Left cardiac atrium (tissue), 4 donors: Measurements from ENCODE around the gene HELZ. TPM values are rescaled to one million over a fixed set of nuclear protein-coding genes. Genes with fewer than 3 reads are reported as not detected.
"Not testable (repeated sequence)": the region's sequence is repeated elsewhere in the genome, so short reads cannot be mapped to it uniquely, and the experiment has no call there.

ENCODE experiments used
- ATAC-seq, 2 donors: fragments of 200-7000 bp; cut with Tn5 transposase; one replicate each; pipeline ENCODE4 v1.9.1; 2020; ENCODE audit warnings: mild to moderate bottlenecking in 2 of 2, moderate library complexity in 2 of 2
- DNase-seq: peaks from one replicate; pipeline ENCODE4 v3.0.0-alpha.2; 2020
- intact Hi-C, 2 donors: fragments of 100-400 bp; cut with DNase I; formaldehyde crosslinking; loops; one replicate each; pipeline versions ENCODE4 v1.14.1 to v1.15.1; 2022 to 2023
- total RNA-seq, 2 donors: library from RNA; stranded (reverse); fragmentation: NEBNext Ultra II Directional; extraction: Animal tissue kit (Norgen Biotek cat#: 25700); gene quantifications; one replicate each; pipeline ENCODE4 v1.2.1, GENCODE V29; 2021
- donor health status: DM: no; HTN: yes; CAD: no.
- donor health status: DM: no; HTN: yes; CAD: no; lungs with severe emphysema.
- donor health status: DM: yes; HTN: yes; CAD: no.
- donor health status: Dilated cardiomyopathy.

Gene HELZ
- total RNA-seq, 2 donors from 2014 or later = 34.5 to 36.0 TPM

DNA sequence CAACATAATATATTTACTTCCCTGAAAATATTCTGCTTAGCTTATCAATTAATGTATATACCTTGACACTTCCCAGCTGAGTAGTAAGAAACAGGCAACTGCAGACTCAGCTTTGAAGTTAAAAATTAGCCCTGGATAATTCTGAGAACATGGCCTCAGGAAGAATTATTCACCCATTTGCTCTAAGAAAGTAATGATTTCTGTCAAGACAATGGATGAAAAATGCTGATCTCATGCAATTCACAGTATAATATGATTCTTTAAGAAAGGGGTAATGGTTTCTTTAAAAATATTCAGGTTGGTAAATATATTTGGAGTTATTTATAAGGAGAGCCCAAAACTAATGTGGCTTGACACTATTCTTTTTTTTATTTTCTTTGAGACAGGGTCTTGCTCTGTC lies 111.8 kb downstream of the HELZ start:
- intact Hi-C loops = no loop called here
- DNase-seq = no peak
- no peak for ATAC-seq

GRCh38 chr17:67132366-67132765 lies 112.6 kb downstream of the HELZ start:
- DNase-seq = no peak
- ATAC-seq = no peak
- intact Hi-C loops = no loop called here

DNA sequence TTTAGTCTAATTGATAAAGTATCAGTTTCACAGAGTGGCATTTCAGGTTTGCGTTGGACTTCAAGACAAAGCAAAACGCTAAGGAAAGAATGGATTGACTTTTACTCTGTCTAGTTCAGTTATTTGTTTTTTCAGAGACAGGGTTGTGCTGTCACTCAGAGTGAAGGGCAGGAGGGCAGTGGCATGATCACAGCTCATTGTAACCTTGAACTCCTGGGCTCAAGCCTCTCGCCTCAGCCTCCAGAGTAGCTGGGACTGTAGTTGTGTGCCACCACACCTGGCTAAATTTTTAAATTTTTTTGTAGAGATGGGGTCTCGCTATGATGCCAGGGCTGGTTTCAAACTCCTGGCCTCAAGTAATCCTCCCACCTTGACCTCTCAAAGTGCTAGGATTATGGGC lies 114.2 kb downstream of the HELZ start:
- ATAC-seq (no peak), DNase-seq (no peak)
- intact Hi-C loops = no loop called here

GRCh38 chr17:67129283-67129682 lies 115.7 kb downstream of the HELZ start:
- ATAC-seq = no peak
- intact Hi-C loops = no loop called here
- DNase-seq = no peak

- DNase-seq (no peak), ATAC-seq (no peak)
- intact Hi-C loops = no loop called here
These were observed 116.3 kb downstream of the HELZ start for GRCh38 chr17:67128700-67129099.

DNA sequence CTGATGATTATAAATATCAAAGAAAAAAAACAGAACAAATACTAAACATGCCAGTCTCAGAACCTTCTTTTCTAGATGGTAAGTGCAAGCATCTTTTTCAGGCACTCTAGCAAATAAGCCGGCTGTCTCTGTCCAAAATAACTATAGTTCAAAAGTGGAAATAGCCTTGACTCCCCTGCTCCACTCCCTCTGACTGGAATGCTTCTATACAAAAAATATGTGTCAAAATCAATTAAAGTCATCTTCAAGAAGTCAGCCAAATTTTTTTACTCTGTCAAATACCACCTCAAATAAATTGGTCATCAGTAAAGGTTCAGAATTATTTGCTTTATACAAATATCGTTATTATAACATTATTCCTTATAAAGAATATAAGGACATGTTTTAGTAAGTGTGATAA lies 117.1 kb downstream of the HELZ start:
- DNase-seq = no peak
- no peak for ATAC-seq
- intact Hi-C loops = no loop called here

DNA sequence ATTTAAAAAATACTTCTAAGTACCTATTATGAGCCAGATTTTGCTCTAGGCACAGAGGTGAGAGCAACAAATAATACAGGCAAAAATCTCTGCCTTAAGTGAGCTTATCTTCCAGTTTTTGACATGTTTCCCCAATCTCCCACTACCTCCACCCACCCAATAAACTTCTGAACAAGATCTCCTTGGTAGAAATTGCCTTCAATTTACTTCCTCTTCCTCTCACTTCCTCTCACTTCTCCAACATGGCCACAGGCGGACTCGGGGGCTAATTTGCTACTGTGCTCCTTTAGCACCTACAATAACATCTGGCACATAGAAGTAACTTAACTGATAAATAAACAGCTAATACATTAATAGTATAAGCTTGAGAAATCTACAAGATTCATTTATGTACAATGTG lies 118.0 kb downstream of the HELZ start:
- intact Hi-C loops = no loop called here
- ATAC-seq (no peak), DNase-seq (no peak)

DNA sequence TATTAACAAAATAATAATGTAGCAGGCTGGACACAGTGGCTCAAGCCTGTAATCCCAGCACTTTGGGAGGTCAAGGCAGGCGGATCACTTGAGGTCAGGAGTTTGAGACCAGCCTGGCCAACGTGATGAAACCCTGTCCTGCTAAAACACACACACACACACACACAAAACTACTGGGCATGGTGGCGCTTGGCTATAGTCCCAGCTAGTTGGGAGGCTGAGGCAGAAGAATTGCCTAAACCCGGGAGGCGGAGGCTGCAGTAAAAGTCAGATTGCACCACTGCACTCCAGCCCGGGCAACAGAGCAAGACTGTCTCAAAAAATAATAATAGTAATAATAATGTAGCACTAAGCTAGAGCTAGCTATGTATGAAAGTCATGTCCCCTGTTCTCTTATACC lies 118.5 kb downstream of the HELZ start:
- intact Hi-C loops, ATAC-seq, DNase-seq: not testable (repeated sequence)

DNA sequence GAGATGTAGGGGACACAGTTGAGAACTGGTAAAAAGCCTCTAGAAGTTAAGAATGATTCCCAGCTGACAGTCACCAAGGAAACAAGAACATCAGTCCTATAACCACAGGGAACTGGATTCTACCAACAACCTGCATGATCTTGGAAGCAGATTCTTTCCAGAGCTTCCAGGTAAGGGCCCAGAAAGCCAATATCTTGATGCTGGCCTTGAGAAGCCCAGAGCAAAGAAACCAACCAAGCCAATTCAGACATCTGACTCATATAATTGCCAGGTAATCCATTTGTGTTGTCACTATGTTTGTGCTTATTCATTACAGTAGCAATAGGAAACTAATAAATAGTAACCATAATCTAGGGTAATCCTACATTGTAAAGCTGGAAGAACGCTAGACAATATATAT lies 119.1 kb downstream of the HELZ start:
- no peak for ATAC-seq
- intact Hi-C loops = no loop called here
- no peak for DNase-seq

DNA sequence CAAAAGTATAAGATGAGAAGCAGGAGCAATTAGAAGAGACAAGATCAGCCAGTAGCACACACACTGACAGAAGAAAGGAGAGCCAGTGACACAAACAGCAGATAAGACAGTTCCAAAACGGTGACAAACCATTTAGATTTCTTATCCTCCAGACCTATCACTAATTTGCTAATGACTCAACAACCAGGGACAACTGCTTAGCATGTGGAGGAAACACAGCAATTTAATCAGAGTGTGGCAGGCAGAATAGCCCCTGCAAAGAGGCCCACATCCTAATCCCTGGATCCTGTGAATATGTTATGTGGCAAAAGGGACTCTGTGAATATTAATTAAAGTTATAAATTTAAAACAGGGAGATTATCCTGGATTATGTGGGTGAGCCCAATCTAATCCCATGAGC lies 119.6 kb downstream of the HELZ start:
- DNase-seq (no peak), ATAC-seq (peak in 1 of 2 donors; percentile 66)
- intact Hi-C loops = no loop called here

DNA sequence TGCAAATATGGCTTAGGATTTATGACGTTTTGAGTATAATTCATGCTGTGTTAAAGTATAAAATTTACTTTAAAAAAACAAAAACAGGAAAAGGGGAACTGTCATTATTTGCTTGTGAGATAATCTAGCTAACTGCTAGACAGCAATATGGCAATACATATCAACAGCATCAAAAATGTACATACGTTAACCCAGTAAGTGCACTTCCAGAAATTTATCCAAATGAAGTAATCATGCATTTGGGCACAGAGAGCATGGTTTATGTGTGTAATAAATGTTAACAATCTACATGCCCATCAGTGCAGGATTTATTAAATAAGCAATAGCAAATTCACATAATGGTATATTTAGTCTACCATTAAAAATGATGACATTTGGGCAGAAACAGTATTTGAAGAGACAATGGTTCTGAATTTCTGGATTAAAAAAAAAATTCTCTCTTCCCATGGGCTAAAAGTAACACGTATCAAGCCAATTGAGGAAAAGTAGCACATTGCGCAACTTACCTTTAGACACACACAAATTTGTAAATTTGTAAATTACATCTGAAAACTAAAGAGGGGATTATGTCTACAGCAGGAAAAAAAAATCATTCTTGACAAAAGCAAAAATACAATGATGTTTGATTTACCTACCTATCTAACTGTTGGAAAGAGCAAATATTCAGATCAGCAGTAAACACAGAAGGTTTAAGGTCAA lies 120.4 kb downstream of the HELZ start:
- intact Hi-C loops = no loop called here
- ATAC-seq (no peak), DNase-seq (no peak)

DNA sequence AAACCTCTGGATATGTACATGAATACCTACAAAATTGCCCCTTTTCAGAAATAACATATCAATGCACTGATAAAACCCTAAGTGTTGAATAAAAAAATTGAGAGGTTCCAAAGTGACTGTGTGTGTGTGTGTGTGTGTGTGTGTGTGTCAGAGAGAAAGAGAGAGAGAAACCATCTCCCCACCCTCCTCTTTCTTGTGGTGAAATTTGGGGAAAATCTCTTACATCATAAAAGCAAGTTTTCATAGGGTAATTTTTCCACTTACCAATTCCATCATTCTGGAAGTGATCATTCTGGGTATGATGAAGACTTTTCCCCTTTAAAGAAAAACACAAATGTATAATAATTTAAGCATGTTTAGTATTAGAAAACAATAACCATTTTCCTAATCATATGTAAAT lies 121.3 kb downstream of the HELZ start:
- ATAC-seq (no peak), DNase-seq (no peak)
- intact Hi-C loops = no loop called here

DNA sequence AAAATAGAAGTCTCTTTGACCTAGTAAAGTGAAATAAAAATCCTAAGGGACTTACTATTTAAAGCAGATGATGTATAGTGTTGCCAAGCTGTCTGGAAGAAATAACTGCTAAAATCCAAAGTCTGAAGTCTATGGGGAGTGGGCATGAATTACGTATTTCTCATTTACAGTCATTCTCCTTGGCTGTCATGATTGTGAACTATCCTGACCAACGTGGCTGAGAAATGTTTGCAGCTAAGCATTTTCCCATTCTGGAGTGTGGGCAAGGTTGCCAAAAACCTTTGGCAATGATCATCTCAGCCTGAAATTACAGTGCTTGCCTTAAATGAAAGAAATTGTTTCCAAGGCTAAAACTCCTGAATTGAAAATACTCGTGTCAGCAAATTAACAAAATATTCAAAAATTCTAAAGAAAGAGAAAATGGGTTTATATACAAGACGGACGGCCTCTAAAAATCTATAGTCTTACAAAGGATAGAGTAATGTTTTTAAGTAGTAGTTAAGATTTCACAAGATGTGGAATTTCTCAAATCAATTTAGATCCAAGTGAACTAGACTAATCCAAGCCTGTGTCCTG lies 123.6 kb downstream of the HELZ start:
- ATAC-seq (peak; percentile 56 to 78), DNase-seq (no peak)
- intact Hi-C loops = no loop called here

DNA sequence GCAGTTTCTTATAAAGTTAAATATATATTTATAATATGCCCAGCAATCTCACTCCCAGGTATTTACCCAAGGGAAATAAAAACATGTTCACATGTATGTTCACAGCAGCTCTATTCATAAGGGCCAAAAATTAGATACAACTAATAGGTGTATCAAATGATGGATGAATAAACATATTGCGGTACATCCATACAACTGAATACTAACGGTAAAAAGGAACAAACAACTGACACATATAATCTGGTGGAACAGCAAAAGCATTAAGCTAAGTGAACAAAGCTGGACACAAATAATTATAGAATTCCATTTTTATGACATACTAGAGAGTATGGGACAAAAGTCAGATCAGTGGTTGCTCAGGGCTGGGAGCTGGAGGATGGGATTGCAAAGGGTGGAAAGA lies 125.9 kb downstream of the HELZ start:
- intact Hi-C loops = no loop called here
- ATAC-seq (no peak), DNase-seq (no peak)

GRCh38 chr17:67116045-67116575 lies 128.9 kb downstream of the HELZ start:
- intact Hi-C loops = no loop called here
- no peak for ATAC-seq

GRCh38 chr17:67115401-67115800 lies 129.6 kb downstream of the HELZ start:
- intact Hi-C loops = no loop called here
- ATAC-seq = no peak

More at GRCh38 chr17:67116045-67116575, 128.9 kb downstream of the HELZ start:
- no peak for DNase-seq

DNA sequence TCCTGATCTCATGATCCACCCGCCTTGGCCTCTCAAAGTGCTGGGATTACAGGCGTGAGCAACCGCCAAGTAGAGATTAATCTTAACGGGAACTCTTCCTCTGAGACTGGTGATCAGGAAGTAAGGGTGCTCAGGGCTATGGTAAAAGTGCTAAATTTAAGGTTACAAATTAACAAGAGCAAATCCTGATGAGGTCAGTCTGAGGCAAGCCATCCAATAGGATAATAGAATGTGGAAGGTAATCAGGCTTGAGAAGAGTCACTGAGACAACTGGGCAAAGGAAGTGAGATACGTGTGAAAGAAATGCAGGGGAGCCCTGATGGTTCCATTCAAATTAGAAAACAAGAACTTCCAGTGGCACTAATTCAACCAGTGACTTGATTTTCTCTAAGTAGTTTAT lies 131.5 kb downstream of the HELZ start:
- ATAC-seq = no peak
- no peak for DNase-seq
- intact Hi-C loops = no loop called here

More at GRCh38 chr17:67115401-67115800, 129.6 kb downstream of the HELZ start:
- DNase-seq = no peak

- intact Hi-C loops = no loop called here
- DNase-seq (no peak), ATAC-seq (peak in 1 of 2 donors; percentile 58)
These were observed 133.2 kb downstream of the HELZ start for GRCh38 chr17:67111808-67112207.

DNA sequence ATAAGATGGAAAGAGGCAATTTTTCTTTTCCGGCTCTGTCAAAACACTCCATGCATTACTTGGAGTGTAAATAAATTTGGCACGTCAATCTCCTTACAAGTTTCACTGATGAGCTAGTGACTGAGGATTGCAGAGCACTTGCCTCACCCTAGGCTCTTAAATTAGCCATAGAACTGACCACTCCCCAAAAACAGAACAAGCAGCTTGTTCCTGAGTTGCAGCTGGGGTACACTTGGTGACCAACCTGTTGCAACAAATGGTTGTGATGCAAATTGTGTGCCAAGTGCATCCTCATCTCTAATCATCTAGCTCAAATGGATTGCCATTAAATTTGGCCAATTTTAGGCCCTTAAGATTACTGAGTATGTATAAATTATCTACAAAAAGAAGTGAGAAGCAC lies 133.7 kb downstream of the HELZ start:
- ATAC-seq = peak in 1 of 2 donors; percentile 46
- DNase-seq = no peak
- intact Hi-C loops = no loop called here

DNA sequence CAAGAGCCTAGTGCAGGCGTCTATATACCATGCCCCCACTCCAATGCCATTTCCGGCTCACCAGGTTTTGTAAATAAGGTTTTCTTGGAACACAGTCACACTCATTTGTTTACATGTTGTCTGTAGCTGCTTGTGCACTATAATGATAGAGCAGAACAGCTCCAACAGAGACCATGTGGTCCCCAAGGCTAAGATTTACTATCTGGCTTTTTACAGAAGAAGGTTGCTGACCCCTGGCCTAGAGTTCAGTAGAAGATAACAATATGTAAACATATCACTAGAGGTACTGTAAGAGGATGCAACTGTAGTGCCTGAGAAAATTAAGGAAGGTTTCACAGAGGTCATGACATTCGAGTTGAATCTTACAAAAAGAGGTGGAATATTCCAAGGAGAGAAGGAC lies 134.4 kb downstream of the HELZ start:
- intact Hi-C loops = no loop called here
- DNase-seq (no peak), ATAC-seq (no peak)

DNA sequence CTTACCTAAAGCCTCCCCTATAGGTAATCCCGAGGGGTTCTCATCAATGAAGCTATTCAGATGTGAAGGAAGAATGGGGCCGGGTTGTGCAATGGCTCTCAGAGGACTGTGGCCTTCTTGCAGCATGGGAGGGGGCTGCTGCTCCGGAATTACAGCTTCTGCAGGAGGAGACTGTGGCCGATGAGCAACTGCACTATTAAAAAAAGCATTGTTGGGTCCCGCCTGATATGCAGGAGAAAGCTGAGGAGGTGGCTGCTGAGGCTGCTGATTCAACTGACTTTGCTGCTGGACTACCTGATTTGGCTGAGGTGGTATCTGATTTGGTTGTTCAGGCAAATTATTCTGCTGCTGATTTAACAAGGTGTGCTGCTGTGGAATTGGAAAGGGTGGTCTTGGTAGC lies 135.9 kb downstream of the HELZ start:
- DNase-seq (no peak), ATAC-seq (no peak)
- intact Hi-C loops = no loop called here
